Breast epithelium (tissue), 3 donors: ENCODE measurements around the gene YIPF6.

Experiments used
- CTCF ChIP-seq, 3 donors: fragments of 450-650 bp; IDR thresholded peaks; one replicate each; pipeline ENCODE4 v1.5.1; 2016 to 2017; ENCODE audit warnings: antibody characterized with exemption in 3 of 3, mild to moderate bottlenecking in 3 of 3, moderate library complexity in 3 of 3
- POLR2A ChIP-seq: fragments of 450-650 bp; IDR thresholded peaks from one replicate; pipeline ENCODE4 v1.6.1; 2016; ENCODE audit warnings: antibody characterized with exemption, mild to moderate bottlenecking, moderate library complexity
- POLR2AphosphoS5 ChIP-seq, 3 donors: sonication (generic); formaldehyde crosslinking; IDR thresholded peaks; one replicate each; pipeline ENCODE4 v1.6.1; 2017; ENCODE audit warnings: antibody characterized with exemption in 3 of 3

DNA sequence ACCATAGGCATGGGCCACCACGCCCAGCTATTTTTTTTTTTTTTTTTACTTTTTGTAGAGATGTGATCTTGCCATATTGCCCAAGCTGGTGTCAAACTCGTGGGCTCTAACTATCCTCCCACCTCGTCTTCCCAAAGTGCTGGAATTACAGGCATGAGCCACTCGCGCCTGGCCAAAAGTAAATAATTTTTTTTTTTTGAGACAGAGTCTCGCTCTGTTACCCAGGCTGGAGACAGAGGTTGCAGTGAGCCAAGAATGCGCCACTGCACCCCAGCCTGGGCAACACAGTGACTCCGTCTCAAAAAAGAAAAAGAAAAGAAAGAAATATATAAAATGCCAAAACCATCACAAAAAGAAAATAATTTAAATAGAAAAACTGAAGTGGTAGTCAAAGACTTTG, 47.1 kb upstream of the YIPF6 start:
- no peak for TF ChIP-seq CTCF (IDR thresholded peaks at IDR 0.05)
- TF ChIP-seq POLR2AphosphoS5 (IDR thresholded peaks at IDR 0.05) = no peak
- no peak for TF ChIP-seq POLR2A
